ENCODE measurements around the gene PRKACG.
"Not testable (repeated sequence)": the region's sequence is repeated elsewhere in the genome, so short reads cannot be mapped to it uniquely, and the experiment has no call there.

Gene PRKACG

DNA sequence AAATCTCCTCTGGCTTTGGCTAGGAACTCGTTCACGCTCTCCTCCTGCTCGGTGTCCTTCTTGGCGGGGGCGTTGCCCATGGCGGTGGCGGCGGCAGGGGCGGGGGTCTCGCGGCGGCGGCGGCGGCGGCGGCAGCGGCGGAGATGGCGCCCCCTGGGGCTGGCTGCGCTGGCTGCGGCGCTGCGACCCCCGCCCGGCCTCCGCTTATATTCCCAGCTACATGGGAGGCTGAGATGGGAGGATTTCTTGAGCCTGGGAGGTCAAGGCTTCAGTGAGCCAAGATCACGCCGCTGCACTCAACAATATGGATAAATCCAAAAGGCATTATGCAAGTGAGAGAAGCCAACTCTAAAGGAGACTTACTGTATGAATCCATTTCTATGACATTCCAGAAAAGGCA, at the start of gene PRKACG:
TSS of gene PRKACG (minus strand) at position 101 of the 400 bp plus-strand sequence. CDS start at position 80, 21 bp downstream.
- DNase-seq (ENCODE audit: low spot score): no peak

DNA sequence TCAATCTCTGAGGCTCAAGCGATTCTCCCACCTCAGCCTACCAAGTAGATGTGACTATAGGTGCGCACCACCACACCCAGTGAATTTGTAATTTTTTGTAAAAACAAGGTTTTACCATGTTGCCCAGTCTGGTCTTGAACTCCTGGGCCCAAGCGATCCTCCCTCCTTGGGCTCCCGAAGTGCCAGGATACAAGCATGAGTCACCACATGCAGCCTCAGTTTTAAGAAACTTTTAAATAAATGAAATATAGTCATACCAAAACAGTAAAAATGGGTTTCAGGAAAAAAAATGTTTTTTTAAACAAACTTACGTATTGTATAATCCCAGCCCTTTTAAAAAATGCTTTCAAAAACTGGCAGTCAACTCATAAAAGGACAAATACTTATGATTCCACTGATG, 48.3 kb upstream of the PRKACG start:
- DNase-seq (ENCODE audit: low spot score): no peak

DNA sequence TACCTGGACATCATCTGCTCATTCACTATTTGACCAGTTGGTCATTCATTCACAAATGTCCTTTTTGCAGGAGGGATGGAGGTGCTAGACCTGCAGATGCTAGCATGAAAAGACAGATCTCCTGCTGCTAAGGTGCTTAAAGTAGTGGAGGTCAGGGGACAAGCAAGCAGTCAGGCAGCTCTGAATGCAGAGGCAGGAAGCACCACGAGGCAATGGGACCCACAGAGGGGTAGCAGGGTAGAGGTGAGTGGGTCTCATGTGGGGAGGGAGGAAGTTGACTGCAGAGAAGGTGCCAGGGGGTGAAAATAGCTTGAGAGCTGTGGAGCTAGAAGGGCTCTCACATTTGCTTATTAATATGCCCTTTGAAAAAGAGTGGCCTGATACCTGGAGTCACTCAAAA, 46.9 kb upstream of the PRKACG start:
- DNase-seq (ENCODE audit: low spot score): no peak

DNA sequence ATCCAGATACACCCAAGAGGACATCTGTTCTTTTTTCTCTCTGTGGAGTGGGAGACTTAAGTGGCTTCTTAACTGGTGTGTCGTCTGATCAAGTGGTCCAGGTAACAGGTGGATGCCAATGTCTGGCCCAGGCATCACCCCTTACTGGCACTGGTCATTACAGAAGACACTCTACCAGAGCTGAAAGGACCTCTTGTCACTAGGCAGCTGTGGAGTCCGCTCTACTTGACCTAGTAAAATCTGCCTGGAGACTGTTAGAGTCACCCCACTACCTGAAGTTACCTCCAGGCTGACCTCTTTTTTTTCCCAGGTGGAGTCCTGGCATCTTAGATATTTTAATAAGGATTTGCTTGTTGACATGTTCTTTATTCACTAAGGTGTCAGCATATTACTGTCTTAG, 44.2 kb upstream of the PRKACG start:
- DNase-seq (ENCODE audit: low spot score): no peak

- no peak for DNase-seq (ENCODE audit: low spot score)
These were observed 42.4 kb upstream of the PRKACG start for GRCh38 chr9:69056191-69056815.

DNA sequence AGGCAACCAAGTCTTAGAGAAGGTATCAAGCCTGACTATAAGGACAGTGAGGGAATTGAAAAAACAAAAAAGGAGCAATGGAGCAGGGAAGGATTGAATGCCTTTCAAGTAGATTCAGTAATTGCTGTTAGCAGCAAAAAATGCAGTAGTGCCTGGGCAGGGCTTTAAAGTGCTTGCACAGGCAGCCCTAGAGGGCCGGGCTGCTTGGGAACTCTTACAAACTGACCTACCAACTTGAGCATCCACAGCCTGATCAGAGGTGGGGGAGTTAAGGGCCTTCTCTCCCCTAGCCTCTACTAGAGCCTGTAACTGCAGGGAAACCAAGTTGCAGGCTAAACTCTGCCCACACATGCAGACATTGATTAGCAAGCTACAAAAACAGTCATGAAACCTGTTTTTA, 41.1 kb upstream of the PRKACG start:
- DNase-seq (ENCODE audit: low spot score): no peak

DNA sequence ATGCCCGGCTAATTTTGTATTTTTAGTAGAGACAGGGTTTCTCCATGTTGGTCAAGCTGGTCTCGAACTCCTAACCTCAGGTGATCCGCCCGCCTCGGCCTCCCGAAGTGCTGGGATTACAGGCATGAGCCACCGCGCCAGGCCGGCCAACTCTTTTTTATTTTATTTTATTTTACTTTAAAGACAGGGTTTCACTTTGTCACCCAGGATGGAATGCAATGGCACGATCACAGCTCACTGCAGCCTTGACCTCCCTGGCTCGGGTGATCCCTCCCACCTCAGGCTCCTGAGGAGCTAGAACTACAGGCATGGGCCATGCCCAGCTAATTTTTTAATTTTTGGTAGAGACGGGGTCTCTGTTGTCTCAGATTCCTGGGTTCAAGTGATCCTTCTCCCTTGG, 37.0 kb upstream of the PRKACG start:
- DNase-seq (ENCODE audit: low spot score): not testable (repeated sequence)

- no peak for DNase-seq (ENCODE audit: low spot score)
These were observed 35.2 kb upstream of the PRKACG start for GRCh38 chr9:69049094-69049493.

DNA sequence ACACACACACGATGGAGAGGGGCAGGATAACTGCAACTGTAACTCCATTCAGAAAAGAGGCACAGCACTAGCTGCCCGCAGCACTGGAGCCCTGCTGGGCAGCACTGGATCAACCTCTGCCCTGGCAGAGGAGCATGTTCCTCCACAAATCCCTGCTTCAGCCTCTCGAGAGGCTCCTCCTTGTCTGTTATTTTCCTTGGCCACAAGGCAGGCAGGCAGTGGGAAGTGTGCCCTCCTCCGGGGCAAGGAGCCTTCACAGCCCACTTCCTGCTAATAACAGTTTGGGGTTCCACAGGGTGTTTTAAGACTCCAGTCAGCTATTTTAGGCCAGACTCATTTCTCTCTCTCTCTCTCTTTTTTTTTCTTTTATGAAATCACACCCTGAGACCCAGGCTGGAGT, 33.5 kb upstream of the PRKACG start:
- DNase-seq (ENCODE audit: low spot score): no peak

DNA sequence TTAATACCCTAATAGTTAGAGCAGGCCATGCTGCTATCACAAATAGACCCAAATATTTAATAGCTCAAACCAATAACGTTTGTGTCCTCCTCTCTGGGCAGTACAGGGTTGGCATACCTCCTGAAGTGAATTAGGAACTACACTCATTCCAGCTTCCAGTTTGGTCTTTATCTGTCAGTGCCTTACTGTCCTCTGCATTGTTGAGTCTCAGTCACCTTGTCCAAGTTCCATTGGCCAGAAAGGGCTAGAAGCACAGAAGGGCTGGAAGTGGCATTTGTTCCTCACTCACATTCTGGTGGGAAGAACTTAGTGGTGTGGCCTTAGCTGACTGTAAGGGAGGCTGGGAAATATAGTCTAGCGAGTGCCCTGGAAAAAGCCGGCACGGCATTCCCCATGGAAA, 32.8 kb upstream of the PRKACG start:
- no peak for DNase-seq (ENCODE audit: low spot score)

DNA sequence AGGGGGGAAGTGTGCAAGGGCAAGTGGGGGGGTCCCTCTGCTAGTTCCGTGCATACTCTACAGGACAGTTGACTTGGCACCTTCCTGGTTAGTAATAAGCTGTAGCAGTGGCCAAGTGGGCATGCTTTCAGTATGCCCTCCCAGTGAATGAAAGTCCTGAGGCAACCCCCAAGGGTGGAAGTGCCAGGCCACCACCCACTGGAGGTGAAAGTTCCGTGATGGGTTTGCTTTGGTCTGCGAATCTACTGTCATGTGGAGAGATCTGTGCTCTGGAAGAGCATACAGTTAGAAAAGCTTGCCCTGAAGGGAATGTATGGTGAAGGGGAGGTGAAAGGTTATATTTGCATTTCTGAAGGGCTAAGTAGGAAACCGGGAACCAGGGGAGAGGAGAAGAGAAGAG, 31.9 kb upstream of the PRKACG start:
- DNase-seq (ENCODE audit: low spot score): no peak

GRCh38 chr9:69044240-69045219, 30.6 kb upstream of the PRKACG start:
- no peak for DNase-seq (ENCODE audit: low spot score)

DNA sequence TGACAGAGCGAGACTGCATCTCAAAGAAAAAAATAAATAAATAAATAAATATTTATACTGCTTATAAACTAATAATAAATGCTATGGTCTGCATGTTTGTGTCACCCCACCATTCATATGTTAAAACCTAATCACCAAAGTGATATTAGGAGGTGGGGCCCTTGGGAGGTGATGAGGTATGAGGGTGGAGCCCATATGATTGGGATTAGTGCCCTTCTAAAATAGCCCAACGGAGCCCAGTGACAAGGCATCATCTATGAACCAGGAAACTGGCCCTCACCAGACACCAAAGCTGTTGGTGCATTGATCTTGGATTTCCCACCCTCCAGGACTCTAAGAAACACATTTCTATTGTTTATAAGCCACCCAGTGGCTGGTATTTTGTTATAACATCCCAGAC, 26.7 kb upstream of the PRKACG start:
- DNase-seq (ENCODE audit: low spot score): no peak

GRCh38 chr9:69036799-69037198, 22.9 kb upstream of the PRKACG start:
- no peak for DNase-seq (ENCODE audit: low spot score)

- DNase-seq (ENCODE audit: low spot score): no peak
These were observed 22.4 kb upstream of the PRKACG start for GRCh38 chr9:69036309-69036708.

GRCh38 chr9:69035438-69036308, 21.8 kb upstream of the PRKACG start, which contains the start of gene FXN:
FXN (plus strand) TSS chr9:69035752; CDS start chr9:69035783, 31 bp downstream.
- DNase-seq (ENCODE audit: low spot score): peak; percentile 71

DNA sequence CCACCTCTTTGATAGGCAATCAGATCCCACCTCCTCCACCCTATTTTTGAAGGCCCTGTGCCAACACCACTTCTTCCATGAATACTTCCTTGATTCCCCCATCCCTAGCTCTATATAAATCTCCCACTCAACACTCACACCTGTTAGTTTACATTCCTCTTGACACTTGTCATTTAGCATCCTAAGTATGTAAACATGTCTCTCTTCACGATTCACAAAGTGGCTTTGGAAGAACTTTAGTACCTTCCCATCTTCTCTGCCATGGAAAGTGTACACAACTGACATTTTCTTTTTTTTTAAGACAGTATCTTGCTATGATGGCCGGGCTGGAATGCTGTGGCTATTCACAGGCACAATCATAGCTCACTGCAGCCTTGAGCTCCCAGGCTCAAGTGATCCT, 20.2 kb upstream of the PRKACG start:
- no peak for DNase-seq (ENCODE audit: low spot score)

- DNase-seq (ENCODE audit: low spot score): no peak
These were observed 17.1 kb upstream of the PRKACG start for GRCh38 chr9:69030851-69031645.

DNA sequence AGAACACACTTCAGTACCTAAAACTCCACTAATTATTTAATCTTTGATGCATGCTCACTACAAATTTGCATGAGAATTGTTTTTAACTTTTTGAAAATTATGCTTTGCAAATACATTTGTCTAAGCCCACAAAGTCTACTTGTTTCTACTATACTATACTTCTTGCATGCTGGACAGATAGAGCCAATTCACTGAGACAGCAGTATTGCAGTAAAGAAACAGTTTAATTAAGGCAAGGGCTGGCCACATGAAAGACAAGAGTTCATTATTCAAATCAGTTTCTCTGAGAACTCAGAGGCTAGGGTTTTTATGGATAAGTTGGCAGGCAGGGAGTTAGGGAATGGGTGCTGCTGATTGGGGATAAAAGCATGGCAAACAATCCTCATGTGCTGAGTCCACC, 15.6 kb upstream of the PRKACG start:
- DNase-seq (ENCODE audit: low spot score): no peak

DNA sequence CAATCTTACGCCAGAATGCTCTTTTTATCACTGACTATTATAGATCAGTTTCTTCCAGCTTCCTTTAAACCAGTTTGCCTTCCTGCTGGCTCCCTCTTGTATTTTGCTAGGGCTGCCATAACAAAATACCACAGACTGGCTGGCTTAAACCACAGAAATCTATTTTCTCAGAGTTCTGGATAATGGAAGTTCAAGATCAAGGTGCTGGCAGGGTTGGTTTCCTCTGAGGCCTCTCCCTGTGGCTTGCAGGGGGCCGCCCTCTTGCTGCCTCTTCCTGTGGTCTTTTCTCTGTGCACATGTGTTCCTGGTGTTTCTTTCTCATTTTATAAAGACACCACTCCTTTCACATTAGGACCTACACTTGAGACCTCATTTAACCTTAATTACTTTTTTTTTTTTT, 14.8 kb upstream of the PRKACG start:
- DNase-seq (ENCODE audit: low spot score): no peak

GRCh38 chr9:69027355-69028097, 13.6 kb upstream of the PRKACG start:
- DNase-seq (ENCODE audit: low spot score): peak; percentile 85

Data from cerebellar cortex (tissue), 1 donor.